Neural cell (in vitro differentiated cells): ENCODE measurements around the gene MTR. TPM values are rescaled to one million over a fixed set of nuclear protein-coding genes. Genes with fewer than 3 reads are reported as not detected.

Experiments used
- H2AFZ ChIP-seq: fragments of 200-600, 300-800 bp; sonication (generic), shearing (Covaris generic); 2 replicates; pipeline ENCODE4 v1.6.0; 2014; ENCODE audit warnings: low read depth, mild to moderate bottlenecking, antibody characterized with exemption, low read length, moderate library complexity
- H3F3A ChIP-seq: fragments of 200-600 bp; shearing (Covaris generic); 2 replicates; pipeline ENCODE4 v1.6.1; 2016; ENCODE audit warnings: mild to moderate bottlenecking, moderate library complexity, mixed read lengths, antibody characterized with exemption, low read length; ENCODE audit not compliant: insufficient read depth, poor library complexity, severe bottlenecking
- H3K27ac ChIP-seq: fragments of 200-600, 300-800 bp; sonication (generic), shearing (Covaris generic); 2 replicates; pipeline ENCODE4 v1.5.1; 2014; ENCODE audit warnings: mild to moderate bottlenecking, low read length, moderate library complexity
- H3K27me3 ChIP-seq: fragments of 300-800, 200-600 bp; sonication (generic), shearing (Covaris generic); 2 replicates; pipeline ENCODE4 v1.6.0; 2014; ENCODE audit warnings: mild to moderate bottlenecking, low read depth, low read length, moderate library complexity; ENCODE audit not compliant: insufficient read depth
- H3K36me3 ChIP-seq: fragments of 300-800, 200-600 bp; sonication (generic), shearing (Covaris generic); 2 replicates; pipeline ENCODE4 v1.5.1; 2014; ENCODE audit warnings: mild to moderate bottlenecking, antibody characterized with exemption, low read length, moderate library complexity; ENCODE audit not compliant: insufficient read depth
- H3K4me2 ChIP-seq: fragments of 300-800, 200-600 bp; sonication (generic), shearing (Covaris generic); 2 replicates; pipeline ENCODE4 v1.6.0; 2014; ENCODE audit warnings: mild to moderate bottlenecking, low read length
- H3K4me3 ChIP-seq: fragments of 300-800, 200-600 bp; sonication (generic), shearing (Covaris generic); 2 replicates; pipeline ENCODE4 v1.5.1; 2014; ENCODE audit warnings: mild to moderate bottlenecking, low read length, moderate library complexity
- H3K79me2 ChIP-seq: fragments of 200-600 bp; shearing (Covaris generic); replicated peaks from 2 replicates; pipeline ENCODE4 v1.6.0; 2014; ENCODE audit warnings: mild to moderate bottlenecking, low read length, moderate library complexity; ENCODE audit not compliant: insufficient read depth
- H3K9ac ChIP-seq: fragments of 300-800, 200-600 bp; sonication (generic), shearing (Covaris generic); 2 replicates; pipeline ENCODE4 v1.6.1; 2016; ENCODE audit warnings: mild to moderate bottlenecking, low read length, mixed read lengths
- H3K9me2 ChIP-seq: fragments of 200-600 bp; shearing (Covaris generic); 2 replicates; pipeline ENCODE4 v1.6.1; 2016; ENCODE audit warnings: mild to moderate bottlenecking, low read length, mixed read lengths; ENCODE audit not compliant: insufficient read depth
- H3K9me3 ChIP-seq: fragments of 200-600, 300-800 bp; sonication (generic), shearing (Covaris generic); 2 replicates; pipeline ENCODE4 v1.6.1; 2016; ENCODE audit warnings: mild to moderate bottlenecking, mixed run types, low read length, moderate library complexity, mixed read lengths
- H4K20me1 ChIP-seq: fragments of 200-600 bp; shearing (Covaris generic); 2 replicates; pipeline ENCODE4 v1.6.1; 2016; ENCODE audit warnings: mild to moderate bottlenecking, mixed run types; ENCODE audit not compliant: insufficient read depth
- EP300 ChIP-seq: fragments of 450-650 bp; conservative IDR thresholded peaks from 2 replicates; pipeline ENCODE4 v1.6.1; 2014; ENCODE audit warnings: antibody characterized with exemption, mild to moderate bottlenecking, moderate library complexity; ENCODE audit not compliant: poor library complexity, severe bottlenecking
- EZH2 ChIP-seq: fragments of 200-600, 300-800 bp; shearing (Covaris generic), sonication (generic); IDR thresholded peaks from 2 replicates; pipeline ENCODE4 v1.6.1; 2014; ENCODE audit warnings: antibody characterized with exemption, low read length, borderline replicate concordance, mild to moderate bottlenecking; ENCODE audit not compliant: insufficient read depth, poor library complexity, severe bottlenecking
- MXI1 ChIP-seq: fragments of 450-650 bp; conservative IDR thresholded peaks from 2 replicates; pipeline ENCODE4 v1.6.1; 2014; ENCODE audit warnings: antibody characterized with exemption, mild to moderate bottlenecking; ENCODE audit not compliant: poor library complexity, severe bottlenecking
- POLR2AphosphoS5 ChIP-seq: IDR thresholded peaks from 2 replicates; pipeline ENCODE4 v1.6.1; 2012
- RAD21 ChIP-seq: fragments of 450-650 bp; conservative IDR thresholded peaks from 2 replicates; pipeline ENCODE4 v1.6.1; 2014; ENCODE audit warnings: antibody characterized with exemption, mild to moderate bottlenecking, moderate library complexity
- SMC3 ChIP-seq: fragments of 450-650 bp; conservative IDR thresholded peaks from 2 replicates; pipeline ENCODE4 v1.6.1; 2014; ENCODE audit warnings: antibody characterized with exemption, mild to moderate bottlenecking, moderate library complexity; ENCODE audit not compliant: poor library complexity
- TAF1 ChIP-seq: IDR thresholded peaks from 2 replicates; pipeline ENCODE4 v1.6.1; 2012; ENCODE audit warnings: low read depth
- polyA plus RNA-seq: library from polyadenylated mRNA; depleted of rRNA; stranded (reverse); fragments of >200 nt; gene quantifications from 2 replicates; pipeline ENCODE4 v1.2.3, GENCODE V29; 2014
- TF ChIP-seq, protein P1 (sequence below): IDR thresholded peaks from 2 replicates; pipeline ENCODE4 v1.6.1; 2012; ENCODE audit warnings: borderline replicate concordance
- TF ChIP-seq, protein P2 (sequence below): fragments of 450-650 bp; IDR thresholded peaks from 2 replicates; pipeline ENCODE4 v1.5.1; 2014; ENCODE audit warnings: antibody characterized with exemption, mild to moderate bottlenecking, moderate library complexity; ENCODE audit not compliant: poor library complexity, severe bottlenecking

Gene MTR
- polyA plus RNA-seq, 1 donor from 2014 or later, result 14.1 TPM

DNA sequence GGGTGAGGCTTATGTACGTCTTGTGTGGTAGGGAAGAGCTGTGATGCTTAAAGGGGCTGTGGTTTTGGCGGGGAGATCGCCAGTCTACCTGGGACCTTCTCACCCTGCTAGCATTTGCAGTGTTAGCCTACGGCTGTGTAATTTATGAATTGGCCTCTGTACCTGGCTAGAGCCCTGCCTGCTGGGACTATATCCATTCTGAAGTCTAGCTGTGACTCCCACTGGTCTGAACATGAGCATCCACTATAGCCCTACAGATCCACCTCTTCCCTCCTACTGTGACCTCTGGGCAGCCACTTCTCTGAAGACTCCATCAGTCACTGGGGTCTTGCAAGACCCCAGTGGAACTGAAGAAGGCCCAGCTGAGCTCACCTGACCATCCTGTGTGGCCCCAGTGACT lies 135.4 kb downstream of the MTR start:
- H3K9me3 ChIP-seq, result no peaks in the 10 kb centered on the region
- H3K4me3 ChIP-seq, result no peak overlapping the region
- no peak overlapping the region for H3K4me2 ChIP-seq
- no peak overlapping the region for H3K9ac ChIP-seq
- no peaks in the 10 kb centered on the region for H4K20me1 ChIP-seq
- H2AFZ ChIP-seq, result no peak overlapping the region
- no peaks in the 10 kb centered on the region for H3K27me3 ChIP-seq
- TF ChIP-seq, protein P1, sequence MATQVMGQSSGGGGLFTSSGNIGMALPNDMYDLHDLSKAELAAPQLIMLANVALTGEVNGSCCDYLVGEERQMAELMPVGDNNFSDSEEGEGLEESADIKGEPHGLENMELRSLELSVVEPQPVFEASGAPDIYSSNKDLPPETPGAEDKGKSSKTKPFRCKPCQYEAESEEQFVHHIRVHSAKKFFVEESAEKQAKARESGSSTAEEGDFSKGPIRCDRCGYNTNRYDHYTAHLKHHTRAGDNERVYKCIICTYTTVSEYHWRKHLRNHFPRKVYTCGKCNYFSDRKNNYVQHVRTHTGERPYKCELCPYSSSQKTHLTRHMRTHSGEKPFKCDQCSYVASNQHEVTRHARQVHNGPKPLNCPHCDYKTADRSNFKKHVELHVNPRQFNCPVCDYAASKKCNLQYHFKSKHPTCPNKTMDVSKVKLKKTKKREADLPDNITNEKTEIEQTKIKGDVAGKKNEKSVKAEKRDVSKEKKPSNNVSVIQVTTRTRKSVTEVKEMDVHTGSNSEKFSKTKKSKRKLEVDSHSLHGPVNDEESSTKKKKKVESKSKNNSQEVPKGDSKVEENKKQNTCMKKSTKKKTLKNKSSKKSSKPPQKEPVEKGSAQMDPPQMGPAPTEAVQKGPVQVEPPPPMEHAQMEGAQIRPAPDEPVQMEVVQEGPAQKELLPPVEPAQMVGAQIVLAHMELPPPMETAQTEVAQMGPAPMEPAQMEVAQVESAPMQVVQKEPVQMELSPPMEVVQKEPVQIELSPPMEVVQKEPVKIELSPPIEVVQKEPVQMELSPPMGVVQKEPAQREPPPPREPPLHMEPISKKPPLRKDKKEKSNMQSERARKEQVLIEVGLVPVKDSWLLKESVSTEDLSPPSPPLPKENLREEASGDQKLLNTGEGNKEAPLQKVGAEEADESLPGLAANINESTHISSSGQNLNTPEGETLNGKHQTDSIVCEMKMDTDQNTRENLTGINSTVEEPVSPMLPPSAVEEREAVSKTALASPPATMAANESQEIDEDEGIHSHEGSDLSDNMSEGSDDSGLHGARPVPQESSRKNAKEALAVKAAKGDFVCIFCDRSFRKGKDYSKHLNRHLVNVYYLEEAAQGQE, result no peak
- TF ChIP-seq, protein P2, sequence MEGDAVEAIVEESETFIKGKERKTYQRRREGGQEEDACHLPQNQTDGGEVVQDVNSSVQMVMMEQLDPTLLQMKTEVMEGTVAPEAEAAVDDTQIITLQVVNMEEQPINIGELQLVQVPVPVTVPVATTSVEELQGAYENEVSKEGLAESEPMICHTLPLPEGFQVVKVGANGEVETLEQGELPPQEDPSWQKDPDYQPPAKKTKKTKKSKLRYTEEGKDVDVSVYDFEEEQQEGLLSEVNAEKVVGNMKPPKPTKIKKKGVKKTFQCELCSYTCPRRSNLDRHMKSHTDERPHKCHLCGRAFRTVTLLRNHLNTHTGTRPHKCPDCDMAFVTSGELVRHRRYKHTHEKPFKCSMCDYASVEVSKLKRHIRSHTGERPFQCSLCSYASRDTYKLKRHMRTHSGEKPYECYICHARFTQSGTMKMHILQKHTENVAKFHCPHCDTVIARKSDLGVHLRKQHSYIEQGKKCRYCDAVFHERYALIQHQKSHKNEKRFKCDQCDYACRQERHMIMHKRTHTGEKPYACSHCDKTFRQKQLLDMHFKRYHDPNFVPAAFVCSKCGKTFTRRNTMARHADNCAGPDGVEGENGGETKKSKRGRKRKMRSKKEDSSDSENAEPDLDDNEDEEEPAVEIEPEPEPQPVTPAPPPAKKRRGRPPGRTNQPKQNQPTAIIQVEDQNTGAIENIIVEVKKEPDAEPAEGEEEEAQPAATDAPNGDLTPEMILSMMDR, result no peak
- TF ChIP-seq RAD21 (no peak), SMC3 (no peak), POLR2AphosphoS5 (no peak), TAF1 (no peak), MXI1 (no peak), EP300 (no peak), EZH2 (no peak)
- H3K79me2 ChIP-seq, result no peaks in the 10 kb centered on the region
- H3K36me3 ChIP-seq, result no peaks in the 10 kb centered on the region
- no peaks in the 10 kb centered on the region for H3K9me2 ChIP-seq
- no peak overlapping the region for H3K27ac ChIP-seq
- no peaks in the 10 kb centered on the region for H3F3A ChIP-seq

DNA sequence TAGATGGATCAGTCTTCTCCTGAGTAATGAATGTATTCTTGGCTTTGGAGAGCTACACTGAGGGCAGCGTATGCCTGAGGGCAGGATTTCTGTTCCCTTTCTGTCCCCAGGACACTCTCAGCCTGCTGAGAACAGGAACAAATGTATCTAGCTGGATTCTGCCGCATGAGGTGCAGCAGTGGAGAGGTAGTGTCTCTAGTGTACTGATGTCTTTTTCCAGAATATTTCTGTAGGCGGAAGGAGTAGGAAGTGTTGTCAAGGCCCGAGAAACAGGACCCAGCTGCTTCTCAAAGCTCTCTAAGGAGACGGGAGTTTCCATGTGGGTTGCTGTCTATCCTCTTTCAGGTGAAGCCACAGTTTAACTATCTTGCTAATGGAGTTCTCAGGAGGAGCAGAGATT lies 143.7 kb downstream of the MTR start:
- Histone ChIP-seq H3K27me3 (no peaks in the 10 kb centered on the region), H3K9ac (no peak overlapping the region), H2AFZ (no peak overlapping the region), H3F3A (no peaks in the 10 kb centered on the region), H3K79me2 (no peaks in the 10 kb centered on the region), H3K4me2 (no peak overlapping the region), H3K36me3 (no peaks in the 10 kb centered on the region), H3K4me3 (no peak overlapping the region), H3K27ac (no peak overlapping the region), H3K9me2 (no peaks in the 10 kb centered on the region), H4K20me1 (no peaks in the 10 kb centered on the region), H3K9me3 (no peaks in the 10 kb centered on the region)
- TF ChIP-seq EP300 (no peak), MXI1 (no peak), SMC3 (no peak), POLR2AphosphoS5 (no peak), TAF1 (no peak), EZH2 (no peak), RAD21 (no peak)
- TF ChIP-seq, protein P2, result no peak
- TF ChIP-seq, protein P1, result no peak
